Lower leg skin (tissue), 4 donors: ENCODE results near the gene HGS. TPM values are rescaled to one million over a fixed set of nuclear protein-coding genes. Genes with fewer than 3 reads are reported as not detected.
A peak's percentile ranks its signal among the peaks of the same experiment; 100 is the strongest.

Source experiments
- DNase-seq, 2 donors: peaks; one replicate each; pipeline ENCODE4 v3.0.0-alpha.2; 2019; ENCODE audit warnings: low spot score in 2 of 2
- H3K4me3 ChIP-seq: fragments of 200-600 bp; sonication (generic); 2 replicates; pipeline ENCODE4 v1.5.1; 2017; ENCODE audit warnings: mild to moderate bottlenecking, low read depth; ENCODE audit not compliant: poor library complexity, severe bottlenecking
- POLR2A ChIP-seq, 2 donors: fragments of 450-650 bp; IDR thresholded peaks; one replicate each; pipeline ENCODE4 v1.6.1; 2016 to 2017; ENCODE audit warnings: antibody characterized with exemption in 2 of 2, mild to moderate bottlenecking in 1 of 2, moderate library complexity in 1 of 2
- WGBS, 2 donors: methylation state at CpG; one replicate each; pipeline ENCODE4 v1.1.5; 2018; 5-methylcytosine and 5-hydroxymethylcytosine counted together
- intact Hi-C: fragments of 100-400 bp; cut with DNase I; formaldehyde crosslinking; loops from one replicate; pipeline ENCODE4 v1.15.0; 2023; ENCODE audit warnings: low total_unique reads
- total RNA-seq, 4 donors: library from RNA; depleted of rRNA; stranded (reverse); fragments of >200 nt; gene quantifications; one replicate each; pipeline ENCODE4 v1.1.0, GENCODE V29; 2016
- TF ChIP-seq, protein P1 (sequence below), 3 donors: fragments of 450-650 bp; IDR thresholded peaks; one replicate each; pipeline ENCODE4 v1.5.1; 2016; ENCODE audit warnings: antibody characterized with exemption in 3 of 3, mild to moderate bottlenecking in 3 of 3, moderate library complexity in 2 of 3

HGS gene, protein sequence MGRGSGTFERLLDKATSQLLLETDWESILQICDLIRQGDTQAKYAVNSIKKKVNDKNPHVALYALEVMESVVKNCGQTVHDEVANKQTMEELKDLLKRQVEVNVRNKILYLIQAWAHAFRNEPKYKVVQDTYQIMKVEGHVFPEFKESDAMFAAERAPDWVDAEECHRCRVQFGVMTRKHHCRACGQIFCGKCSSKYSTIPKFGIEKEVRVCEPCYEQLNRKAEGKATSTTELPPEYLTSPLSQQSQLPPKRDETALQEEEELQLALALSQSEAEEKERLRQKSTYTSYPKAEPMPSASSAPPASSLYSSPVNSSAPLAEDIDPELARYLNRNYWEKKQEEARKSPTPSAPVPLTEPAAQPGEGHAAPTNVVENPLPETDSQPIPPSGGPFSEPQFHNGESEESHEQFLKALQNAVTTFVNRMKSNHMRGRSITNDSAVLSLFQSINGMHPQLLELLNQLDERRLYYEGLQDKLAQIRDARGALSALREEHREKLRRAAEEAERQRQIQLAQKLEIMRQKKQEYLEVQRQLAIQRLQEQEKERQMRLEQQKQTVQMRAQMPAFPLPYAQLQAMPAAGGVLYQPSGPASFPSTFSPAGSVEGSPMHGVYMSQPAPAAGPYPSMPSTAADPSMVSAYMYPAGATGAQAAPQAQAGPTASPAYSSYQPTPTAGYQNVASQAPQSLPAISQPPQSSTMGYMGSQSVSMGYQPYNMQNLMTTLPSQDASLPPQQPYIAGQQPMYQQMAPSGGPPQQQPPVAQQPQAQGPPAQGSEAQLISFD
- total RNA-seq = 100 to 1,000 TPM in 1 of 4 donors, 10 to 100 TPM in 3; 87.0 to 160 (median 92.1) TPM

DNA sequence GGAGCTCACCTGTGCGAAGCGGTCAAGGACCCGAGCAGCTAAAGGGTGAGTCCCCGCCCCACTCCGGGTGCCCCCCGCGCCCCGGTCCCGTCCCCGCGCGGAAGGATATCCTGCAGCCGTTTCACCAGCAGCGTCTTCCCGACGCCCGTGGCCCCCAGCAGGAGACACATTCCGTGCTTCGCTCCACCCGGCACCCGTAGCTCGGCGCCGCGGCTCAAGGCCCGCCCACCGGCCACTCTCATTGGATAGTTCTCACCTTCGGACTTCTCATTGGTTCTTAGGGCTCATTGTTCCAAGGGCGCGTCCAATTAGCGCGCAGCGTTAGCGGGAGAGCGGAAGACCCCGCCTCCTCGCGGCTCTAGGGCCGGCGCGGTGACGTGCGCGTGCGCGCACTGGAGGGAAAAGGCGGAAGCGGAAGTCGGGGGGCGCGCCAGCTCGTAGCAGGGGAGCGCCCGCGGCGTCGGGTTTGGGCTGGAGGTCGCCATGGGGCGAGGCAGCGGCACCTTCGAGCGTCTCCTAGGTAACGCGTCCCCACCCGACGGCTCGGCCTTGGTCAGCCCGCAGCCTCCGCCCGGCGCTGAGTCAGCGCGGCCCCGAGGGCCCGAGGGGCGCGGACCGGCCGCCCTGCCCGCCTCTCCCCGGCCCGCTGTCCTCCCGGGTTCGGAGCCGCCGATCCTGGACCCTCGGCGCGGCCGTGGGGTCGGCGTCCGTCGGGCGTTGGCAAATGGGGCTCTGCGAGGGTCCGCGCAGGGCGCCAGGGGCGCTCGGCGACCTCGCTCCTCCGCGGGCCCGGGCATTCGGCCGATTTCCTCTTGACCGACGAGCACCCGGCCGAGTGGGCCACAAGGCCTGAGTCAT, at the start of gene HGS, which contains the start of gene ARL16:
Gene HGS (plus strand): TSS at position 428 of the 858 bp plus-strand sequence. CDS start 56 bp downstream, at position 484.
Gene ARL16 (minus strand): TSS at position 214 of the 858 bp plus-strand sequence. CDS start 44 bp downstream, at position 170.
- 0 to 1% methylated on average over 18 to 53 of the region's 112 CpGs for WGBS, 2 donors
- H3K4me3 ChIP-seq = peak within 1 kb of the TSS; percentile 87
- peak; percentile 98 to 99 for DNase-seq
- intact Hi-C loops = no loop called here
- TF ChIP-seq POLR2A (IDR thresholded peaks at IDR 0.05) = peak in 1 of 2 donors; percentile 1
- TF ChIP-seq, protein P1, sequence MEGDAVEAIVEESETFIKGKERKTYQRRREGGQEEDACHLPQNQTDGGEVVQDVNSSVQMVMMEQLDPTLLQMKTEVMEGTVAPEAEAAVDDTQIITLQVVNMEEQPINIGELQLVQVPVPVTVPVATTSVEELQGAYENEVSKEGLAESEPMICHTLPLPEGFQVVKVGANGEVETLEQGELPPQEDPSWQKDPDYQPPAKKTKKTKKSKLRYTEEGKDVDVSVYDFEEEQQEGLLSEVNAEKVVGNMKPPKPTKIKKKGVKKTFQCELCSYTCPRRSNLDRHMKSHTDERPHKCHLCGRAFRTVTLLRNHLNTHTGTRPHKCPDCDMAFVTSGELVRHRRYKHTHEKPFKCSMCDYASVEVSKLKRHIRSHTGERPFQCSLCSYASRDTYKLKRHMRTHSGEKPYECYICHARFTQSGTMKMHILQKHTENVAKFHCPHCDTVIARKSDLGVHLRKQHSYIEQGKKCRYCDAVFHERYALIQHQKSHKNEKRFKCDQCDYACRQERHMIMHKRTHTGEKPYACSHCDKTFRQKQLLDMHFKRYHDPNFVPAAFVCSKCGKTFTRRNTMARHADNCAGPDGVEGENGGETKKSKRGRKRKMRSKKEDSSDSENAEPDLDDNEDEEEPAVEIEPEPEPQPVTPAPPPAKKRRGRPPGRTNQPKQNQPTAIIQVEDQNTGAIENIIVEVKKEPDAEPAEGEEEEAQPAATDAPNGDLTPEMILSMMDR (IDR thresholded peaks at IDR 0.05) = no peak

DNA sequence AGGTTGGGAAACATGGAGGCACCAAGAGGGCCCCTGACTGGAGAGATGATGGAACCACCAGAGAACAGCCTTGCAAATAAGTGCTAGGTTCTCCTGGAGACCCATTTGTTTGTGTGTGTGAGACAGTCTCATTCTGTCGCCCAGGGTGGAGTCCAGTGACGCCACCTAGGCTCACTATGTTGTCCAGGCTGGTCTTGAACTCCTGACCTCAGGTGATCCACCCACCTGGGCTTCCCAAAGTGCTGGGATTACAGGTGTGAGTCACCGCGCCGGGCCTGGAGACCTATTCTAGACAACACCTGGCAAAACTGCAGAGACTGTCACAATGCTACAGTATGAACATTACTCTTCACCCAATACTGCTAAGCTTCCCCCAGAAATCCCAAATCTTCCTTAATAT, 48.4 kb upstream of the HGS start:
- DNase-seq = no peak
- no peak overlapping the region for H3K4me3 ChIP-seq
- 53 to 55% methylated on average over 5 of the region's 5 CpGs for WGBS, 2 donors
- intact Hi-C loops = no loop called here
- TF ChIP-seq POLR2A (IDR thresholded peaks at IDR 0.05) = no peak
- TF ChIP-seq, protein P1 (IDR thresholded peaks at IDR 0.05) = no peak

DNA sequence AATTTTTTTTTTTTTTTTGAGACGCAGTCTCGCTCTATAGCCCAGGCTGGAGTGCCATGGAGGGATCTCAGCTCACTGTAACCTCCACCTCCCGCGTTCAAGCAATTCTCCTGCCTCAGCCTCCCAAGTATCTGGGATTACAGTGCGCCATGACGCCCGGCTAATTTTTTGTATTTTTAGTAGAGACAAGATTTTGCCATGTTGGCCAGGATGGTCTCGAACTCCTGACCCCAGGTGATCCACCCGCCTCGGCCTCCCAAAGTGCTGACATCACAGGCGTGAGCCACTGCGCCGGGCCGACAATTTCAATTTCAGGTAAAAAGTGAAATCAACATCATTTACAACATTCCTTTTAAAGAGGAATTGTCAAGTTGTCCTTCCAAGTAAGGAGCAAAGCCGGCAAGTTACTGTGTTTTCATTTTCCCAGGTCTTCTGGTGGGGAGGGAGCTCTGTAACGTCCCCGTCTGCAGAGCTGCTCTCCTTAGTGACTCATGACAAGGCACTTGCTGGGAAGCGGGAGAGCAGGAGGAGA, 47.8 kb upstream of the HGS start:
- no peak for DNase-seq
- 37 to 39% methylated on average over 18 of the region's 18 CpGs for WGBS, 2 donors
- intact Hi-C loops = no loop called here
- peak overlapping the region; percentile 58 for H3K4me3 ChIP-seq
- no peak for TF ChIP-seq POLR2A (IDR thresholded peaks at IDR 0.05)
- TF ChIP-seq, protein P1 (IDR thresholded peaks at IDR 0.05) = no peak

DNA sequence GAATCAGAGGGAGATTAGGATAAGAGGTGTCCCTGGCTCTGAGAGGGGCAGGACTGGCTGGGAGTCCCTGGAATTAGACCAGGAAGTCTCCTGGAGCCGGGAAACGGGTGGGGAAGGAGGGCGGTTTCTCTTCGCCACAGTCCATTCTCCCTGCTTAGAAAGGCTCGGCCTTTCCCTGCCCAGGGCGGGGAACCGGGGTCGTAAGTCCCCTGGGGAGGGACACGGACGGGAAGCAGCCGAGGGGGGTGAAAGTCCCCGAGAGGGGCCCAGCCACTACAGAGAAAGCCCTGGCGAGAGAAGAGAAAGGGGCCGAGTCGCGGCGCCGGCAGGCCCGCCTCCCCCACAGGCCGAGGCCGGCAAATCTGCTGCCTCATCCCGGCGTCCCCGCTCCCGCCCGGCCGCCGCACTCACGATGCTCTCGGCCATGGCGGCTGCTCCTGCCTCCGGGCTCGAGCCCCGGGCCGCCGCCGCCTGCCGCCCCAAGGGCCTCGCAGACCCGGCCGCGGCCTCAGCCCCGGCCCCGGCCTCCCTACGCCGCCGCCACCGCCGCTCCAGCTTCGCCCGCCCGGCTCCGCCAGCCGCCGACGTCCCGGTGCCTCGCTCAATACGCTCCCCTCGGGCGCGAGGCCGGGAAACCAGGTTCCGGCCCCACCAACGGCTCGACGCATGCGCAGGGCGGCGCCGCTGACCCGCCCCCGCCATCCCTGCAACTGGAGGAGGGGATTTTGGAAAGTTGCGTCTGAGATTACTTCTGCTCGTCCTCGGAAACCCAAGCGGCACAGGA, 47.1 kb upstream of the HGS start, which contains the start of the genes NPLOC4 and TSPAN10:
Gene NPLOC4 (minus strand): TSS at position 608 of the 784 bp plus-strand sequence. CDS start 182 bp downstream, at position 426.
Gene TSPAN10 (plus strand): TSS at position 692 of the 784 bp plus-strand sequence. CDS start 5,217 bp downstream, outside the sequence.
- DNase-seq = peak; percentile 77 to 97
- 1 to 2% methylated on average over 21 to 27 of the region's 77 CpGs for WGBS, 2 donors
- H3K4me3 ChIP-seq = peak within 1 kb of the TSS; percentile 58
- TF ChIP-seq, protein P1 (IDR thresholded peaks at IDR 0.05) = no peak
- TF ChIP-seq POLR2A (IDR thresholded peaks at IDR 0.05) = no peak
- intact Hi-C loops = no loop called here
